Measurements from ENCODE around the gene ZNF25. TPM values are rescaled to one million over a fixed set of nuclear protein-coding genes. Genes with fewer than 3 reads are reported as not detected.
"Not testable (repeated sequence)": the region's sequence is repeated elsewhere in the genome, so short reads cannot be mapped to it uniquely, and the experiment has no call there.

The ZNF25 gene
- total RNA-seq, 1 experiment from 2014 or later, result 1.7 TPM

- H3K27me3 Mint-ChIP-seq (ENCODE audit: insufficient read depth, unreplicated experiment), result no peaks in the 10 kb centered on the region
- Histone ChIP-seq H3K36me3 (ENCODE audit: control insufficient read depth, insufficient read depth, low read length) (no peaks in the 10 kb centered on the region), H3K27me3 (replicated peaks; ENCODE audit: control insufficient read depth, insufficient read depth, low read length) (no peaks in the 10 kb centered on the region), H3K4me3 (ENCODE audit: low read depth, low read length) (no peak overlapping the region), H3K4me1 (no peaks in the 10 kb centered on the region), H3K9me3 (peaks cover 5% of the 10 kb centered on the region)
- DNase-seq, result no peak
- ChIA-PET CTCF (no interaction called here), POLR2A (no interaction called here)
- BruUV-seq (replicated peaks), result no TSS peak
- no peak overlapping the region for H3K27ac Mint-ChIP-seq (ENCODE audit: unreplicated experiment)
- intact Hi-C loops (cut with micrococcal nuclease; ENCODE audit: unreplicated experiment), result no loop called here
- H3K4me1 Mint-ChIP-seq (ENCODE audit: low read depth, unreplicated experiment), result no peaks in the 10 kb centered on the region
- no peak overlapping the region for H3K4me3 Mint-ChIP-seq (ENCODE audit: unreplicated experiment)
- TF ChIP-seq CTCF (IDR thresholded peaks at IDR 0.05; ENCODE audit: insufficient read depth in 1 of 2, low read depth in 1 of 2, low read length in 1 of 2, severe bottlenecking in 1 of 2, unreplicated experiment in 1 of 2), result no peak
- H3K9me3 Mint-ChIP-seq (ENCODE audit: unreplicated experiment), result peaks cover 16% of the 10 kb centered on the region
- no peaks in the 10 kb centered on the region for H3K36me3 Mint-ChIP-seq (ENCODE audit: insufficient read depth, unreplicated experiment)
Observed at GRCh38 chr10:37937864-37938263, 38.6 kb downstream of the ZNF25 start.

- H3K36me3 ChIP-seq (ENCODE audit: control insufficient read depth, insufficient read depth, low read length), result no peaks in the 10 kb centered on the region
- TF ChIP-seq CTCF (IDR thresholded peaks at IDR 0.05; ENCODE audit: insufficient read depth in 1 of 2, low read depth in 1 of 2, low read length in 1 of 2, severe bottlenecking in 1 of 2, unreplicated experiment in 1 of 2), result no peak
- no peaks in the 10 kb centered on the region for H3K27me3 ChIP-seq (replicated peaks; ENCODE audit: control insufficient read depth, insufficient read depth, low read length)
- H3K4me3 ChIP-seq (ENCODE audit: low read depth, low read length), result no peak overlapping the region
- intact Hi-C loops (cut with micrococcal nuclease; ENCODE audit: unreplicated experiment), result no loop called here
- Mint-ChIP-seq H3K27me3 (ENCODE audit: insufficient read depth, unreplicated experiment) (no peaks in the 10 kb centered on the region), H3K27ac (ENCODE audit: unreplicated experiment) (no peak overlapping the region), H3K9me3 (ENCODE audit: unreplicated experiment) (peaks cover 16% of the 10 kb centered on the region), H3K4me1 (ENCODE audit: low read depth, unreplicated experiment) (no peaks in the 10 kb centered on the region), H3K36me3 (ENCODE audit: insufficient read depth, unreplicated experiment) (no peaks in the 10 kb centered on the region), H3K4me3 (ENCODE audit: unreplicated experiment) (no peak overlapping the region)
- ChIA-PET POLR2A (no interaction called here), CTCF (no interaction called here)
- no peak for DNase-seq
- BruUV-seq (replicated peaks), result no TSS peak
- H3K4me1 ChIP-seq, result no peaks in the 10 kb centered on the region
- H3K9me3 ChIP-seq, result peaks cover 5% of the 10 kb centered on the region
Observed at GRCh38 chr10:37934791-37935190, 41.7 kb downstream of the ZNF25 start.

GRCh38 chr10:37930423-37930822, 46.0 kb downstream of the ZNF25 start:
- Histone ChIP-seq H3K27me3 (replicated peaks; ENCODE audit: control insufficient read depth, insufficient read depth, low read length) (no peaks in the 10 kb centered on the region), H3K36me3 (ENCODE audit: control insufficient read depth, insufficient read depth, low read length) (no peaks in the 10 kb centered on the region), H3K4me1 (no peaks in the 10 kb centered on the region), H3K4me3 (ENCODE audit: low read depth, low read length) (no peak overlapping the region), H3K9me3 (peaks cover 4% of the 10 kb centered on the region)
- no TSS peak for BruUV-seq (replicated peaks)
- Mint-ChIP-seq H3K4me1 (ENCODE audit: low read depth, unreplicated experiment) (no peaks in the 10 kb centered on the region), H3K27ac (ENCODE audit: unreplicated experiment) (no peak overlapping the region), H3K27me3 (ENCODE audit: insufficient read depth, unreplicated experiment) (no peaks in the 10 kb centered on the region), H3K4me3 (ENCODE audit: unreplicated experiment) (no peak overlapping the region), H3K9me3 (ENCODE audit: unreplicated experiment) (no peaks in the 10 kb centered on the region), H3K36me3 (ENCODE audit: insufficient read depth, unreplicated experiment) (no peaks in the 10 kb centered on the region)
- TF ChIP-seq CTCF (IDR thresholded peaks at IDR 0.05; ENCODE audit: insufficient read depth in 1 of 2, low read depth in 1 of 2, low read length in 1 of 2, severe bottlenecking in 1 of 2, unreplicated experiment in 1 of 2), result no peak
- no peak for DNase-seq
- POLR2A ChIA-PET, result no interaction called here
- intact Hi-C loops (cut with micrococcal nuclease; ENCODE audit: unreplicated experiment), result no loop called here
- CTCF ChIA-PET, result no interaction called here

- DNase-seq; H3K4me1 Mint-ChIP-seq (ENCODE audit: low read depth, unreplicated experiment); intact Hi-C loops (cut with micrococcal nuclease; ENCODE audit: unreplicated experiment); H3K27ac Mint-ChIP-seq (ENCODE audit: unreplicated experiment); H3K27me3 ChIP-seq (replicated peaks; ENCODE audit: control insufficient read depth, insufficient read depth, low read length); POLR2A ChIA-PET; H3K27me3 Mint-ChIP-seq (ENCODE audit: insufficient read depth, unreplicated experiment); BruUV-seq (replicated peaks); H3K4me1 ChIP-seq; H3K4me3 Mint-ChIP-seq (ENCODE audit: unreplicated experiment); H3K36me3 Mint-ChIP-seq (ENCODE audit: insufficient read depth, unreplicated experiment); H3K4me3 ChIP-seq (ENCODE audit: low read depth, low read length); H3K36me3 ChIP-seq (ENCODE audit: control insufficient read depth, insufficient read depth, low read length); CTCF ChIA-PET: not testable (repeated sequence)
- peaks cover 31% of the 10 kb centered on the region for H3K9me3 Mint-ChIP-seq (ENCODE audit: unreplicated experiment)
- H3K9me3 ChIP-seq, result peaks cover 10% of the 10 kb centered on the region
Observed at GRCh38 chr10:37908165-37908564, 68.3 kb downstream of the ZNF25 start.
